ENCODE measurements around the gene ERBB4. TPM values are rescaled to one million over a fixed set of nuclear protein-coding genes. Genes with fewer than 3 reads are reported as not detected.

ERBB4 gene
- total RNA-seq, 1 experiment from 2014 or later: 0.04 TPM

DNA sequence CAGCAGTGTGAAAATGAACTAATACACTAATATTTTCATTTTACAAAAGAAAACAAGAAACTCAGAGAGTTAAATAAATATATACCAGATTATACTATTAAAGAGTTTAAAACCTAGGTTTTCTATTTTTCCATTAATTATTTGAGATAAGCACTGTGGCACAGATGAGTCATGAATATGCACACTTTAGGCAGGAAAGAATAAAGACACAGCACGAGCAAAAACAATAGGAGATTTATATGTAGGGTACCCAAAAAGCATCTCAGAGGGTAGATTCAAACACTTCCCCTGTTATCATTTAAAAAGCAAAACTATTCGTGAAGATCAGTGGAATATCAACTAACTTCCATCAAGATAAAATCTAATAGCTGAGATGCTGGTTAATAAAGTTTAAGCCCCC, 430.6 kb downstream of the ERBB4 start:
- Histone ChIP-seq H4K8ac (replicated peaks; ENCODE audit: insufficient read length, low read depth, low read length) (no peak overlapping the region), H2AK5ac (ENCODE audit: insufficient read length, low read length) (no peak overlapping the region), H3K4ac (ENCODE audit: low read depth, low read length) (no peak overlapping the region), H3K9me3 (ENCODE audit: control insufficient read depth, low read depth, low read length) (peaks cover 5% of the 10 kb centered on the region), H3K4me2 (ENCODE audit: insufficient read depth, insufficient read length, low read length) (no peak overlapping the region), H3K27ac (ENCODE audit: insufficient read length, low read depth, low read length) (no peak overlapping the region), H4K91ac (ENCODE audit: insufficient read length, low read depth, low read length) (no peak overlapping the region), H2BK15ac (ENCODE audit: low read depth, low read length) (no peak overlapping the region), H4K20me1 (ENCODE audit: control insufficient read depth, insufficient read depth, insufficient read length) (no peaks in the 10 kb centered on the region), H3K56ac (ENCODE audit: insufficient read length, low read depth, low read length) (no peak overlapping the region), H3K23ac (ENCODE audit: insufficient read length, low read depth, low read length) (no peak overlapping the region), H3K14ac (ENCODE audit: insufficient read depth, low read length) (no peak overlapping the region), H2BK20ac (ENCODE audit: low read depth, low read length, poor library complexity, severe bottlenecking) (no peak overlapping the region), H4K5ac (ENCODE audit: insufficient read length, low read depth, low read length) (no peak overlapping the region), H3K4me1 (ENCODE audit: insufficient read depth, low read length) (peaks cover 9% of the 10 kb centered on the region; the same call in 1 of the 2 replicates), H2BK120ac (ENCODE audit: low read depth, low read length, poor library complexity, severe bottlenecking) (no peak overlapping the region), H3T11ph (ENCODE audit: low read length) (no peak overlapping the region), H2BK5ac (ENCODE audit: insufficient read length, low read length) (no peak overlapping the region), H3K79me1 (ENCODE audit: insufficient read depth, low read depth, low read length, poor library complexity, severe bottlenecking) (no peaks in the 10 kb centered on the region), H3K18ac (ENCODE audit: insufficient read length, low read depth, low read length) (no peak overlapping the region), H3K27me3 (ENCODE audit: insufficient read depth, low read length) (no peaks in the 10 kb centered on the region), H3K9ac (ENCODE audit: extremely low read depth, insufficient read length, low read length) (no peak overlapping the region), H3K23me2 (ENCODE audit: insufficient read length, low read depth, low read length, poor library complexity, severe bottlenecking) (no peaks in the 10 kb centered on the region), H3K79me2 (ENCODE audit: insufficient read depth, low read length) (no peaks in the 10 kb centered on the region), H2BK12ac (ENCODE audit: insufficient read length, low read depth, low read length) (no peak overlapping the region), H2AFZ (ENCODE audit: low read length) (no peak overlapping the region)
- DNase-seq: no peak
- TF ChIP-seq, protein P1, sequence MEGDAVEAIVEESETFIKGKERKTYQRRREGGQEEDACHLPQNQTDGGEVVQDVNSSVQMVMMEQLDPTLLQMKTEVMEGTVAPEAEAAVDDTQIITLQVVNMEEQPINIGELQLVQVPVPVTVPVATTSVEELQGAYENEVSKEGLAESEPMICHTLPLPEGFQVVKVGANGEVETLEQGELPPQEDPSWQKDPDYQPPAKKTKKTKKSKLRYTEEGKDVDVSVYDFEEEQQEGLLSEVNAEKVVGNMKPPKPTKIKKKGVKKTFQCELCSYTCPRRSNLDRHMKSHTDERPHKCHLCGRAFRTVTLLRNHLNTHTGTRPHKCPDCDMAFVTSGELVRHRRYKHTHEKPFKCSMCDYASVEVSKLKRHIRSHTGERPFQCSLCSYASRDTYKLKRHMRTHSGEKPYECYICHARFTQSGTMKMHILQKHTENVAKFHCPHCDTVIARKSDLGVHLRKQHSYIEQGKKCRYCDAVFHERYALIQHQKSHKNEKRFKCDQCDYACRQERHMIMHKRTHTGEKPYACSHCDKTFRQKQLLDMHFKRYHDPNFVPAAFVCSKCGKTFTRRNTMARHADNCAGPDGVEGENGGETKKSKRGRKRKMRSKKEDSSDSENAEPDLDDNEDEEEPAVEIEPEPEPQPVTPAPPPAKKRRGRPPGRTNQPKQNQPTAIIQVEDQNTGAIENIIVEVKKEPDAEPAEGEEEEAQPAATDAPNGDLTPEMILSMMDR (conservative IDR thresholded peaks at IDR 0.05): no peak
- no CpG with 5 or more reads among the region's 2 CpGs for WGBS (ENCODE audit: extremely low coverage, insufficient read length, low lambda C conversion rate)
- no peak overlapping the region for H3K27ac Mint-ChIP-seq
- peaks cover 22 to 26% of the 10 kb centered on the region in 2 experiments for H3K9me3 Mint-ChIP-seq
- no peak overlapping the region for H3K4me3 Mint-ChIP-seq
- no peaks in the 10 kb centered on the region for H3K27me3 Mint-ChIP-seq (ENCODE audit: low read depth)
- H3K4me1 Mint-ChIP-seq: peaks cover 33 to 34% of the 10 kb centered on the region in 2 experiments
- peaks cover 16 to 26% (median 25%) of the 10 kb centered on the region in 3 experiments for H3K36me3 Mint-ChIP-seq (ENCODE audit: insufficient read depth in 1 of 3, low read depth in 3 of 3)

Measured in H9 (cell line).